Osteoblast (primary cell): ENCODE data around the gene GALNT16. TPM values are rescaled to one million over a fixed set of nuclear protein-coding genes. Genes with fewer than 3 reads are reported as not detected.

ENCODE experiments used
- DNase-seq: peaks from one replicate; pipeline ENCODE4 v3.0.0; 2011; ENCODE audit warnings: low spot score, mixed read lengths; ENCODE audit not compliant: insufficient read length; ENCODE audit errors: missing footprints
- H2AFZ ChIP-seq: 2 replicates; pipeline ENCODE4 v1.6.0; 2011; ENCODE audit warnings: mild to moderate bottlenecking, low read length
- H3K27ac ChIP-seq: 2 replicates; pipeline ENCODE4 v1.5.1; 2011; ENCODE audit warnings: mild to moderate bottlenecking, low read depth, low read length, moderate library complexity
- H3K27me3 ChIP-seq: 2 replicates; pipeline ENCODE4 v1.6.0; 2012; ENCODE audit warnings: mild to moderate bottlenecking, control low read depth, inconsistent platforms, low read length, moderate library complexity; ENCODE audit not compliant: insufficient read depth
- H3K36me3 ChIP-seq: 2 replicates; pipeline ENCODE4 v1.5.1; 2011; ENCODE audit warnings: mild to moderate bottlenecking, low read length, control low read depth, moderate library complexity; ENCODE audit not compliant: insufficient read depth
- H3K4me1 ChIP-seq: 2 replicates; pipeline ENCODE4 v1.5.1; 2011; ENCODE audit warnings: mild to moderate bottlenecking, low read length, control low read depth, moderate library complexity; ENCODE audit not compliant: insufficient read depth
- H3K4me2 ChIP-seq: 2 replicates; pipeline ENCODE4 v1.6.0; 2011; ENCODE audit warnings: mild to moderate bottlenecking, low read length; ENCODE audit not compliant: insufficient read depth
- H3K4me3 ChIP-seq: fragments of 200-600 bp; sonication (generic); 3 replicates; pipeline ENCODE4 v1.5.1; 2012; ENCODE audit warnings: mild to moderate bottlenecking, low read length, inconsistent platforms; ENCODE audit not compliant: insufficient read depth
- H3K79me2 ChIP-seq: 2 replicates; pipeline ENCODE4 v1.6.0; 2012; ENCODE audit warnings: mild to moderate bottlenecking, low read length, control low read depth, inconsistent platforms; ENCODE audit not compliant: insufficient read depth
- H3K9me3 ChIP-seq: 2 replicates; pipeline ENCODE4 v1.5.1; 2011; ENCODE audit warnings: low read depth, low read length, control low read depth
- H4K20me1 ChIP-seq: 2 replicates; pipeline ENCODE4 v1.6.0; 2012; ENCODE audit warnings: mild to moderate bottlenecking, low read length, control low read depth; ENCODE audit not compliant: insufficient read depth
- CTCF ChIP-seq: IDR thresholded peaks from 2 replicates; pipeline ENCODE4 v1.5.1; 2011; ENCODE audit warnings: mild to moderate bottlenecking, low read depth, low read length, moderate library complexity; ENCODE audit errors: extremely low read depth
- total RNA-seq: library from RNA; depleted of rRNA; stranded (reverse); fragments of >200 nt; gene quantifications from 2 replicates; pipeline ENCODE4 v1.2.3, GENCODE V29; 2012

GALNT16 gene
- total RNA-seq, 1 donor = 4.0 TPM

- no peak for TF ChIP-seq CTCF
- no peak overlapping the region for H3K4me3 ChIP-seq
- H2AFZ ChIP-seq = no peak overlapping the region
- H3K36me3 ChIP-seq = no peaks in the 10 kb centered on the region
- no peaks in the 10 kb centered on the region for H4K20me1 ChIP-seq
- no peak overlapping the region for H3K27ac ChIP-seq
- H3K4me1 ChIP-seq = no peaks in the 10 kb centered on the region
- DNase-seq = peak; percentile 42
- no peaks in the 10 kb centered on the region for H3K27me3 ChIP-seq
- no peaks in the 10 kb centered on the region for H3K9me3 ChIP-seq
- no peak overlapping the region for H3K4me2 ChIP-seq
- no peaks in the 10 kb centered on the region for H3K79me2 ChIP-seq
These were observed 63.5 kb downstream of the GALNT16 start for GRCh38 chr14:69323266-69323998.

DNA sequence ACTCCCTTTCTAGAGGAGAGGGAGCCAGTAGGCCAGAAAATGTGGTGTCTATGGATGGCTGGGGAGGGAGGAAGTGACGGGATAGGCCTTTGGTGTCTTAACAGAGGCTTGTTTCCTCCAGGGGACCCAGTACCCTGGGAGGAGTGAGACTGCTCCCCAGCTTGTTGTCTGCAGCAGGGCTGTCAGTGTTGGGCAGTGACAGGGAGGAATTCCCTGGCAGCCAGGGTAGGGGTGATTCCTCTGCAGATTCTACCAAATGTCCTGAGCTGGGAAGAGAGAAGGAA, 64.0 kb downstream of the GALNT16 start:
- Histone ChIP-seq H3K79me2 (no peaks in the 10 kb centered on the region), H3K9me3 (no peaks in the 10 kb centered on the region), H3K4me1 (no peaks in the 10 kb centered on the region), H2AFZ (no peak overlapping the region), H3K4me3 (no peak overlapping the region), H3K27me3 (no peaks in the 10 kb centered on the region), H3K4me2 (no peak overlapping the region), H4K20me1 (no peaks in the 10 kb centered on the region), H3K27ac (no peak overlapping the region), H3K36me3 (no peaks in the 10 kb centered on the region)
- no peak for DNase-seq
- no peak for TF ChIP-seq CTCF

GRCh38 chr14:69324341-69324931, 64.5 kb downstream of the GALNT16 start:
- TF ChIP-seq CTCF = no peak
- Histone ChIP-seq H3K36me3 (no peaks in the 10 kb centered on the region), H3K9me3 (no peaks in the 10 kb centered on the region), H3K27me3 (no peaks in the 10 kb centered on the region), H3K27ac (no peak overlapping the region), H3K4me2 (no peak overlapping the region), H3K4me1 (no peaks in the 10 kb centered on the region), H4K20me1 (no peaks in the 10 kb centered on the region), H3K4me3 (no peak overlapping the region), H3K79me2 (no peaks in the 10 kb centered on the region), H2AFZ (no peak overlapping the region)
- peak; percentile 56 for DNase-seq

- Histone ChIP-seq H3K36me3 (no peaks in the 10 kb centered on the region), H3K27me3 (no peaks in the 10 kb centered on the region), H2AFZ (no peak overlapping the region), H3K4me2 (no peak overlapping the region), H3K4me1 (no peaks in the 10 kb centered on the region), H3K27ac (no peak overlapping the region), H3K4me3 (no peak overlapping the region), H3K9me3 (no peaks in the 10 kb centered on the region), H4K20me1 (no peaks in the 10 kb centered on the region), H3K79me2 (no peaks in the 10 kb centered on the region)
- DNase-seq = peak; percentile 73
- no peak for TF ChIP-seq CTCF
These were observed 65.1 kb downstream of the GALNT16 start for GRCh38 chr14:69325086-69325485.
